Activated CD8-positive, alpha-beta memory T cell treated with anti-CD3 and anti-CD28 coated beads, Interleukin-2, amount 10 ng/mL, durations not matched to agents 7 days and 5 days (primary cell): ENCODE results near the gene CCDC82. TPM values are rescaled to one million over a fixed set of nuclear protein-coding genes. Genes with fewer than 3 reads are reported as not detected.

ENCODE experiments used
- ATAC-seq: fragments of 150-1000 bp; cut with Tn5 transposase; one replicate; pipeline ENCODE4 v1.10.0; 2021; ENCODE audit warnings: moderate library complexity
- CTCF ChIA-PET: fragments of 350-600 bp; sonication (Branson Sonifier 250); formaldehyde crosslinking; loops from one replicate; lab custom pipeline; 2021; ENCODE audit warnings: antibody characterized with exemption; lab: Charles Lee
- DNase-seq: peaks from one replicate; pipeline ENCODE4 v3.0.0-alpha.2; 2020
- H3K27ac Mint-ChIP-seq: one replicate; pipeline ENCODE4 v1.8.0; 2021; ENCODE audit warnings: mild to moderate bottlenecking, mixed read lengths
- H3K27me3 Mint-ChIP-seq: one replicate; pipeline ENCODE4 v1.8.0; 2021; ENCODE audit warnings: mixed read lengths
- H3K36me3 Mint-ChIP-seq: one replicate; pipeline ENCODE4 v1.8.0; 2021; ENCODE audit warnings: mild to moderate bottlenecking, mixed read lengths
- H3K4me1 Mint-ChIP-seq: one replicate; pipeline ENCODE4 v1.8.0; 2021; ENCODE audit warnings: mixed read lengths
- H3K4me3 Mint-ChIP-seq: one replicate; pipeline ENCODE4 v1.8.0; 2021; ENCODE audit warnings: mild to moderate bottlenecking, moderate library complexity, mixed read lengths
- H3K9me3 Mint-ChIP-seq: one replicate; pipeline ENCODE4 v1.8.0; 2022; ENCODE audit warnings: low read depth, mixed read lengths
- total RNA-seq, 2 experiments: library from RNA; stranded (reverse); gene quantifications; one replicate each; pipeline ENCODE4 v1.2.3, GENCODE V29; 2021

CCDC82 gene
- total RNA-seq, 2 experiments from 2014 or later: 31.5 to 32.9 TPM

- Mint-ChIP-seq H3K4me3 (peak within 1 kb of the TSS; percentile 92), H3K27me3 (no peaks in the 10 kb centered on the region), H3K27ac (peak within 1 kb of the TSS; percentile 92), H3K36me3 (peaks cover 10% of the 10 kb centered on the region), H3K4me1 (peaks cover 33% of the 10 kb centered on the region), H3K9me3 (no peaks in the 10 kb centered on the region)
- ATAC-seq (peak; percentile 82), DNase-seq (peak; percentile 95)
- CTCF ChIA-PET: interaction anchor here (0.7 to 7.1 kb wide), 81 partner anchors 9 to 563 kb away, joined by 3 to 82 read pairs (median 5); partner anchors contain the start of genes CCDC82, JRKL and MTMR2
These were observed 46.6 kb downstream of the CCDC82 start, which contains the start of gene MAML2 for GRCh38 chr11:96342961-96343711. MAML2 (minus strand) TSS chr11:96343195; CDS start chr11:96341895, 1,300 bp downstream.

DNA sequence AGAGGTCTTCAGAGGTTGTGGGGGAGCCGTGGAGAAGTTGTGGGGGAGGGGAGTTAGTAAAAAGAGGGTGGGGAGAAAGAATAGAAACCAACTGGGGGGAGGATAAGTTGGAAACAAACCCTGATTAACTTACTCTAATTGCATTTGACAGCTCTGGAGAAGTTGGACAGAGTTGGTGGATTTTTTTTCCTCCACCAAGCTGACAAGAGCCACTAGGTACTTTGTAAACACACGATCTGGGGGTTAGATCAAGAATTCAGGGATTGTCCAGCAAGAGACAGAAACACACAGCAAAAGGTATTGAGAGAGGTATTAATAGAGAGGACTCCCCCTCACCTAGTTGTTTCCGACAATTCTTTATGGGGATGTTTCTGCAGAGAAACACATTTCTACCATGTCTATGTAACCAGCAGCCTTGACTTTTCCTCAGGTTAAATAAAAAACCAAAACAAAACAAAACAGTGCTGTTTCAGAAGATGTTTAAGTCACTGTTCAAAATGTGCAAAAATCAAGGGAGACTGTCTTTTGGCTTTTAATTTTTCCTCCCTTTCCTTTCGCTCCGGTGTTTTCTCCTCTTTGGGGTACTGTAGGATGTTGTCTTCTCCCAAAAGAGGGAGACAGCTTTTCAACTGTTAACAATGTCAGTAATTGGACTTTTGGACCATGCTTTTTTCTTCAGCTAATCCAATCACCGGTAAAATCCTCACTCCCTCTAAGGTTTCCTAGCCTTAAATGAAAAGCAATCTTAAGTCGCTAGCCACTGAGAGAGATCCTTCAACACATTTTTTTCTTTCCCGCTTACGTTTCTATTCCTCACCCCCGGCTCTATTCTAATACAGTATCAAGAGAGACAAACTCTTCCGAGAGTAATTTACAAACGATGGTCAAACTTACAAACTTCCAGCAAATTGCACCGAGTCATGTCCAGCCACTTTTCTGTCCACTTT is 47.4 kb downstream of the CCDC82 start:
- Mint-ChIP-seq H3K27ac (peak overlapping the region; percentile 92), H3K4me3 (peak overlapping the region; percentile 92), H3K9me3 (no peaks in the 10 kb centered on the region), H3K4me1 (peaks cover 41% of the 10 kb centered on the region), H3K27me3 (no peaks in the 10 kb centered on the region), H3K36me3 (peaks cover 12% of the 10 kb centered on the region)
- DNase-seq: no peak
- no peak for ATAC-seq
- CTCF ChIA-PET: interaction anchor here (0.6 to 7.1 kb wide), 101 partner anchors 8 to 562 kb away, joined by 3 to 82 read pairs (median 5); partner anchors contain the start of genes CCDC82, JRKL and MTMR2

DNA sequence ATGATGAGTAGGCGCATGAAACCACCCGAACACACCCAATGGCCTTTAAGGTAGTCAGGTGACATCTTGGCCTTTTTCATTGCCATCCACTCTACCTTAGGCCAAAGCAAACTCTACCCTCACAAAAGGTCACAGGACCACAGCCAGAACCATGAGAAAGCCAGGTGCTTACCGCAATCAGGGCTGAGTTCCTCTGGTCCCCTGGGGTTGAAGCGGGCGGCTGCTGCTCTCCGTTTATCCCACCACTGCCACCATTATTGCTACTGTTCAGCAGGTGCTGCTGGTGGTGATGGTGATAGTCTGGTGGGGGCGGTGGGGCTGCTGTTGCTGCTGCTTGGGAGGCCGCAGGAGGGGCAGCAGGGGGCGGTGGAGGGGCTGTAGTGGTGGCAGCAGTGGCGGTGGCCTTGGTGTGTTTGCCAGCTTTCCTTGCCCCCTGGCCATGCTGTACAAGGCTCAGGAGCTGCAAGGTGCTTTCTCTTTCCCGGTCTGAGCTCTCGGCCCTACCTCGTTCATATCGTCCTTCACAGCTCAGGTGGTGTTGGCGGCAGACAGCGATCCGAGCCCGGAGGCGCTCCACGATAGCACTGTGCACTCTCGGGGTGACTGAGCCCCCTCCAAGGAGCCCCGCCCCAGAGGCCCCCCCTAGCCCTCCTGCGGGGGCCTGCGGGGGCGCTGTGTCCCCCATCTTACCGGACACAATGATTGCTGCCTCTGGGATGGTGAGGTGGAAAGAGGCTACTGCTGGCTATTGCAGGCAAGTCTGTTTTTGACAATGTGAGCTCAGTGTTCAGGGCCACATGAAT is 48.3 kb downstream of the CCDC82 start:
- DNase-seq: peak; percentile 89
- peak; percentile 70 for ATAC-seq
- Mint-ChIP-seq H3K27ac (peak overlapping the region; percentile 92), H3K9me3 (no peaks in the 10 kb centered on the region), H3K4me1 (peaks cover 46% of the 10 kb centered on the region), H3K36me3 (peaks cover 11% of the 10 kb centered on the region), H3K4me3 (peak overlapping the region; percentile 92), H3K27me3 (no peaks in the 10 kb centered on the region)
- CTCF ChIA-PET: interaction anchor here (0.6 to 7.1 kb wide), 49 partner anchors 10 to 552 kb away, joined by 3 to 82 read pairs (median 5); partner anchors contain the start of genes CCDC82, FAM76B and JRKL

DNA sequence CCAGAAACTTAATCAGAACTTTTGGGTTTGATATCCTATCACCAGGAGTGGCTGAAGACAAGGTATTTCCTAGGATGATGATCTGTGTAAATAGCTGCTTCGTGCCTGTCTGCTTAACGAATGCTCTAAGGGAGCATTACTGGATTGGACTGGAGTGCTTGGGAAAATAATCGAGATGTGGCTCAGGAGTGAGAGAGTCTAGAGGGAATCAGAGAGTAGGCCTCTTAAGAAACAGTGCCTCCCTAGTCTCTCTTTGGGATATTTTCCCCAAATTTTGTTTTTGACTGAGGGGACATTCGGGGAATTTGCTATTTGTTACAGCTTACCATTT is 49.2 kb downstream of the CCDC82 start:
- DNase-seq (no peak), ATAC-seq (no peak)
- H3K4me3 Mint-ChIP-seq: peak overlapping the region; percentile 92
- no peaks in the 10 kb centered on the region for H3K27me3 Mint-ChIP-seq
- CTCF ChIA-PET: interaction anchor here (0.8 to 7.1 kb wide), 18 partner anchors 11 to 551 kb away, joined by 3 to 82 read pairs (median 8); partner anchors contain the start of gene FAM76B
- H3K9me3 Mint-ChIP-seq: no peaks in the 10 kb centered on the region
- peaks cover 17% of the 10 kb centered on the region for H3K36me3 Mint-ChIP-seq
- peaks cover 52% of the 10 kb centered on the region for H3K4me1 Mint-ChIP-seq
- H3K27ac Mint-ChIP-seq: peak overlapping the region; percentile 92

DNA sequence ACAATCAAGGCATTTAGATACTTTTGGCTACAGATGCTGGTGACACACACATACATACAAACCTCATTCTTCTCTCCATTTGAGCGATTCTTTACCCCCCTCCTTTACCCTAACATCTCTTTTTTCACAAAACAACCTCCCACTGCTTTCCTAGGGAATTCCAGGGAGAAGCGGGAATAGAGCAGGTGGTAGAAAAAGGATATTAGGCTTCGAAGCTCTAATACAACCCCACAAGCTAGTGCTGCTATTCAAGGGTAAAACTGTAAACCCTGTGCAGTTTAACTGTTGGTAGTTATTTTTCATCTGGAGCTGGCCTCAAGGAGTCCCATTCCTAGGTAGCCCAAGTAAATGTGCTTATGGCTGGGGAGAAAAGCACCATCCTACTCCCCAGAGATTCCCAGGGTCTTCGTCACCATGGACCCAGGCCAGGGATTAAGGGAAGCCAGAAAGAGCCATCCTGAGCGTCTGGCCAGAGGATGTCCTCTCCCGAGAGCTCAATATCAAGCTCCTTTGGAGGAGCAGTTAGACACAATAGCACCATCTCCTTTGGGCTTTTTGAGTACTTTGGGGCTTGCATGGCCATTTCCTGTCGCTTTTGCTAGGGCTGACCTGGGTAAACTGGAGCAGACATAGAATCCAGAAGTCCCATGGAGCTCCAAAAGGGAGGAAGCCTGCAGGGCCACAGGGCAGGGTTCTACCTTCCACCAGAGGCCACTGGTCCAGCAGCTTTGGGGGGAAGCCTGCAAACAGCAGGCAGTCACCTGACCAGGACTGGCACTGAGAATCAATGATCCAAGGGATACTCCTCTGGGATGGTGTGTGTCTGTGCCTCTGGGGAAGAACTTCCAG is 49.8 kb downstream of the CCDC82 start:
- no peaks in the 10 kb centered on the region for H3K27me3 Mint-ChIP-seq
- DNase-seq (peak; percentile 50), ATAC-seq (no peak)
- CTCF ChIA-PET: interaction anchor here (0.7 to 7.1 kb wide), 24 partner anchors 9 to 550 kb away, joined by 3 to 82 read pairs (median 6); partner anchors contain the start of gene FAM76B
- peaks cover 18% of the 10 kb centered on the region for H3K36me3 Mint-ChIP-seq
- H3K4me1 Mint-ChIP-seq: peaks cover 49% of the 10 kb centered on the region
- H3K9me3 Mint-ChIP-seq: no peaks in the 10 kb centered on the region
- H3K27ac Mint-ChIP-seq: peak overlapping the region; percentile 92
- peak overlapping the region; percentile 92 for H3K4me3 Mint-ChIP-seq

GRCh38 chr11:96338910-96339705 is 50.6 kb downstream of the CCDC82 start:
- H3K4me3 Mint-ChIP-seq: peak overlapping the region; percentile 92

DNA sequence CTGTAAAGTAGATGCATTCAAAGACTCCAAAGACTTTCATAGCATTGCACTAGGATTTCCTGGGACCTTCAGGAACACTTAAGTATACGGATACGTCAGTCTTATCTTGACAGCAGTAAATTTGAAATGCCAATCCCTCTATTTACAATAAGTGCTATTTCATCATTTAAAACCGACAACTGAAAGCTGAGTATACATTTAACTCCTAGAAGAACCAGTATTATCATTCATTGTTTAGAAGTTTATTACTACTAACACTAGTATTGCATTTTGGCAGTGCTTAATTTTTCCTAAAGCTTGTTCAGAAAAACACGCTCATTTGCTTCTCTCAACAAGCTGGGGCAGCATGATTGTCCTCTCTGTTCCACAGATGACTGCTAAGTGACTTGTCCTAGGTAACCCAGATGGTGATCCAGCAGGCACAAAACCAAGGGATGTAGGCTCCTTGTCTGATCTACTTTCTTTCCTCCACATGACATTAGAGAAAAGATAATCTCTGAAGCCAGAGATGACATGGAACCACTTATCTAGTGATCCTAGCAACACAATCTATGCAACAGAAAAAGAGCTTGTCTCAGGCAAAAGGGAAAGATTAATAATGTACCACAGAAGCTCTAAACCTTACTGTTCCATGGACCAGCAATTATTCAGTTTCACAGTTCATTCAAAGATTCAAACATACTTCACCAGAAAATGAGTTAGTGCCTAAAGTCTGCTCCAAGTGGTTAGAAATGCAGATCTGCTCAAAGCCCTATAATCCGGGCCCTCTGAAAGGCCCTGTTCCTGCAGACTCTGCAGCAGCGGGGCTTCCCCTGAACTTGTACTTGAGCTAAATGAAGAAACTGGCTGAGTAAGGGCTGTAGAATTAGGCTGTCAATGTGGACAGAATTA is 51.9 kb downstream of the CCDC82 start:
- Mint-ChIP-seq H3K27me3 (no peaks in the 10 kb centered on the region), H3K9me3 (no peaks in the 10 kb centered on the region), H3K4me3 (peak overlapping the region; percentile 92), H3K36me3 (peaks cover 26% of the 10 kb centered on the region), H3K27ac (peak overlapping the region; percentile 92), H3K4me1 (peaks cover 59% of the 10 kb centered on the region)
- peak; percentile 64 for DNase-seq
- no peak for ATAC-seq
- CTCF ChIA-PET: interaction anchor here (0.6 to 7.1 kb wide), 12 partner anchors 13 to 502 kb away, joined by 3 to 61 read pairs (median 3); no protein-coding TSS in a partner anchor

More at GRCh38 chr11:96338910-96339705, 50.6 kb downstream of the CCDC82 start:
- ATAC-seq: peak; percentile 26
- peak; percentile 78 for DNase-seq
- Mint-ChIP-seq H3K27me3 (no peaks in the 10 kb centered on the region), H3K27ac (peak overlapping the region; percentile 92), H3K9me3 (no peaks in the 10 kb centered on the region), H3K36me3 (peaks cover 25% of the 10 kb centered on the region), H3K4me1 (peaks cover 57% of the 10 kb centered on the region)
- CTCF ChIA-PET: interaction anchor here (0.6 to 7.1 kb wide), 17 partner anchors 9 to 285 kb away, joined by 3 to 82 read pairs (median 5); no protein-coding TSS in a partner anchor

GRCh38 chr11:96335388-96335787 is 54.3 kb downstream of the CCDC82 start:
- peaks cover 77% of the 10 kb centered on the region for H3K4me1 Mint-ChIP-seq
- no peaks in the 10 kb centered on the region for H3K27me3 Mint-ChIP-seq
- CTCF ChIA-PET: interaction anchor here (0.7 to 1.6 kb wide), 3 partner anchors 8 to 280 kb away, joined by 3 to 7 read pairs (median 4); partner anchors contain the start of gene MAML2
- H3K27ac Mint-ChIP-seq: no peak overlapping the region
- ATAC-seq (no peak), DNase-seq (no peak)
- no peak overlapping the region for H3K4me3 Mint-ChIP-seq
- no peaks in the 10 kb centered on the region for H3K9me3 Mint-ChIP-seq
- H3K36me3 Mint-ChIP-seq: peaks cover 27% of the 10 kb centered on the region

DNA sequence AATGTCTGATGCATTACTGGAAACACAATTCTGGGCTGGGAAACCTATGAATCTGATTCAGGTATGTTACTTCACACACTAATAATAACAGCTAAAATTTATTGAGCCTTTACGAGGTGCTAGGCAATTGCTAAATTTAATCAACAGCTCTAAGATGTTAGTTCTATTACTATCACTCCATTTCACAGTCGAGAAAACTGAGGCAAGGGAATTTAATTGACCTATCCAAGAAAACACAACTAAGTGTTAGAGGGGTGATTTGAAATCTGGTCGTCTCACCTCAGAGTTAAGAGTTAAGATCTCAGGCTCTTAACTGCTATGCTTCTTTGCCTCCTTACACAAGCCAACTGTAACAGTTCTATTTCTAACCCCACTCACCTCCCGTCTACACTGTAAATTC is 55.5 kb downstream of the CCDC82 start:
- H3K9me3 Mint-ChIP-seq: no peaks in the 10 kb centered on the region
- CTCF ChIA-PET: interaction anchor here (1.1 to 1.6 kb wide), 2 partner anchors 9 to 279 kb away, joined by 4 to 7 read pairs; partner anchors contain the start of gene MAML2
- H3K4me1 Mint-ChIP-seq: peaks cover 81% of the 10 kb centered on the region
- H3K27me3 Mint-ChIP-seq: no peaks in the 10 kb centered on the region
- H3K4me3 Mint-ChIP-seq: no peak overlapping the region
- no peak overlapping the region for H3K27ac Mint-ChIP-seq
- H3K36me3 Mint-ChIP-seq: peaks cover 27% of the 10 kb centered on the region
- no peak for DNase-seq
- no peak for ATAC-seq

DNA sequence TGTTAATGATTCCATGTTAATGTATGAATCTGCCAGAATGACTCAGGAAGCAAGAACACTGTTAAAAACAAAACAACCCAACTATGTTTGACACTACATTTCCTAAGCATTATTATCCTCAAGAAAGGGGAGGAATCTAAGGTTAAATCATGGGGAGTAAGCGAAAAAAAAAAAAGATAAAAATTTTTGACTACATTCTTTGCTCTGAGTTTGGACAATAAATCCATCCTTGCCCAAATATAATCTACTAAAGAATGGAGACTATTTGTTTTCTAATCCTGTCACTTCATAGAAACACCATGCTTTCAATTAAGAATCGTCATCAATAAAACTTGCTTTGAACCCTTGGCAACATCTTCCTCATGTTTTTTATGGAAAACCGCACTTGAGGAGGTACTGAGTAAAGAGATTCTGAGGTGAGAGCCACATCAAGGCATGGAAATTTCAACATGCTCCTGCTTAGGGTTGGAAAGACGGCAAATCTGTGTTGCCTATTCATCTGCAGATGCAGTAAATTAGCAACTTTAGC is 56.5 kb downstream of the CCDC82 start:
- no peaks in the 10 kb centered on the region for H3K27me3 Mint-ChIP-seq
- DNase-seq (no peak), ATAC-seq (no peak)
- H3K4me3 Mint-ChIP-seq: no peak overlapping the region
- H3K36me3 Mint-ChIP-seq: peaks cover 30% of the 10 kb centered on the region
- no peaks in the 10 kb centered on the region for H3K9me3 Mint-ChIP-seq
- peaks cover 79% of the 10 kb centered on the region for H3K4me1 Mint-ChIP-seq
- CTCF ChIA-PET: interaction anchor here (4.1 kb wide), 1 partner anchor 10 kb away, joined by 27 read pairs; the partner anchor contains the start of gene MAML2
- no peak overlapping the region for H3K27ac Mint-ChIP-seq
